ENCODE measurements around the gene TNPO1.

GRCh38 chr5:72834924-72835323 lies 18.5 kb downstream of the TNPO1 start:
- TF ChIP-seq PBX3 (IDR thresholded peaks at IDR 0.05; ENCODE audit: insufficient replicate concordance, low read depth, low read length) (no peak), HDAC2 (IDR thresholded peaks at IDR 0.05) (no peak)

All from GM12878 (cell line).